Measurements from ENCODE around the gene CROCC2.

DNA sequence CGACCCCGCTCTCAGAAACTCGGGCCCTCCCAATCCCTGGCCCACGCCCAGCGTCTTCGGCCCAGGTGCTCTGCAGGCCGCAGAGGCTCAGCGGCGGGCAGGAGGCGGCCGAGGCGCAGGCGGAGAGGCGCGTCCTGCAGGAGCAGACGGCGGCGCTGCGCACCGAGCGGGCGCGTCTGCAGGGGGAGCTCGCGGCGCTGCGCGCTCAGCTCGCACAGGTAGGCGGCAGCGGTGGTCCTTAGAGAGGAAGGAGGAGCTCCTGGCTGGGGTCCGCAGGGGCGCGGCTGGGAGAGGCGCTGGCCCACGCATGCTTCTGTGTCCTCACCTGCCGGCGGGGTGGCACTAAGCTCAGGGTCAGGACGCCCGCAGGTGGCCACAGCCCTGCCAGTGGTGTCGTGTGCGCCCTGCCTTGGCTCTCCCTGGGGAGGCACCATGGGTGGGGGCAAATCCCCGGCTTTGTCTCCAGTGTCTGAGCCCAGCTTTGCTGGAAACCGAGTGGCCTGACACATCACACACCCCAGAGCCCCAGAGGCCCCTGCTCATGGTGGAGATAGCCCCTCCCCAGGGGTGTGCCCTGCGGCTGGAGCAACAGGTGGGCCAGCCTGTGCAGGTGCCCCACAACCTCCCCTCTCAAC lies 77.3 kb downstream of the CROCC2 start:
- TF ChIP-seq EZH2 (IDR thresholded peaks at IDR 0.05; ENCODE audit: borderline replicate concordance, control insufficient read depth, low read depth, low read length) (no peak), KAT2A (conservative IDR thresholded peaks at IDR 0.05; ENCODE audit: control insufficient read depth, low read depth, low read length) (no peak), POLR2AphosphoS2 (IDR thresholded peaks at IDR 0.05; ENCODE audit: low read depth, low read length) (no peak), CREB1 (IDR thresholded peaks at IDR 0.05; ENCODE audit: low read depth) (no peak)
- TF ChIP-seq, protein P1, sequence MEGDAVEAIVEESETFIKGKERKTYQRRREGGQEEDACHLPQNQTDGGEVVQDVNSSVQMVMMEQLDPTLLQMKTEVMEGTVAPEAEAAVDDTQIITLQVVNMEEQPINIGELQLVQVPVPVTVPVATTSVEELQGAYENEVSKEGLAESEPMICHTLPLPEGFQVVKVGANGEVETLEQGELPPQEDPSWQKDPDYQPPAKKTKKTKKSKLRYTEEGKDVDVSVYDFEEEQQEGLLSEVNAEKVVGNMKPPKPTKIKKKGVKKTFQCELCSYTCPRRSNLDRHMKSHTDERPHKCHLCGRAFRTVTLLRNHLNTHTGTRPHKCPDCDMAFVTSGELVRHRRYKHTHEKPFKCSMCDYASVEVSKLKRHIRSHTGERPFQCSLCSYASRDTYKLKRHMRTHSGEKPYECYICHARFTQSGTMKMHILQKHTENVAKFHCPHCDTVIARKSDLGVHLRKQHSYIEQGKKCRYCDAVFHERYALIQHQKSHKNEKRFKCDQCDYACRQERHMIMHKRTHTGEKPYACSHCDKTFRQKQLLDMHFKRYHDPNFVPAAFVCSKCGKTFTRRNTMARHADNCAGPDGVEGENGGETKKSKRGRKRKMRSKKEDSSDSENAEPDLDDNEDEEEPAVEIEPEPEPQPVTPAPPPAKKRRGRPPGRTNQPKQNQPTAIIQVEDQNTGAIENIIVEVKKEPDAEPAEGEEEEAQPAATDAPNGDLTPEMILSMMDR (IDR thresholded peaks at IDR 0.05 in 2 of 3, conservative IDR thresholded peaks at IDR 0.05 in 1 of 3; ENCODE audit: control insufficient read depth in 2 of 3, extremely low read depth in 1 of 3, insufficient read depth in 1 of 3, low read depth in 3 of 3, low read length in 3 of 3), result peak; percentile 57 to 63 (median 63)

Data from GM12878 (cell line).